Activated T-cell treated with anti-CD3 and anti-CD28 coated beads, Interleukin-2, amount 50 U/mL, for 24 hours (primary cell): ENCODE measurements around the gene BNC2.
"Not testable (repeated sequence)": the region's sequence is repeated elsewhere in the genome, so short reads cannot be mapped to it uniquely, and the experiment has no call there.

ENCODE experiments used
- DNase-seq: peaks from one replicate; pipeline ENCODE4 v3.0.0-alpha.2; 2020
- H3K27ac Mint-ChIP-seq: 2 replicates; pipeline ENCODE4 v1.8.0; 2020; ENCODE audit warnings: mild to moderate bottlenecking, mixed read lengths
- H3K27me3 Mint-ChIP-seq: 2 replicates; pipeline ENCODE4 v1.8.0; 2020; ENCODE audit warnings: mixed read lengths
- H3K36me3 Mint-ChIP-seq: 2 replicates; pipeline ENCODE4 v1.8.0; 2020; ENCODE audit warnings: low read depth, mixed read lengths
- H3K4me1 Mint-ChIP-seq: 2 replicates; pipeline ENCODE4 v1.8.0; 2020; ENCODE audit warnings: low read depth, mixed read lengths
- H3K4me3 Mint-ChIP-seq: 2 replicates; pipeline ENCODE4 v1.8.0; 2020; ENCODE audit warnings: mild to moderate bottlenecking, moderate library complexity, mixed read lengths
- H3K9me3 Mint-ChIP-seq: 2 replicates; pipeline ENCODE4 v1.8.0; 2020; ENCODE audit warnings: mixed read lengths

The BNC2 gene

GRCh38 chr9:16539626-16540025 is 330.8 kb downstream of the BNC2 start:
- not testable (repeated sequence) for H3K27ac Mint-ChIP-seq, H3K36me3 Mint-ChIP-seq, H3K4me1 Mint-ChIP-seq, H3K9me3 Mint-ChIP-seq, H3K27me3 Mint-ChIP-seq, DNase-seq, H3K4me3 Mint-ChIP-seq

DNA sequence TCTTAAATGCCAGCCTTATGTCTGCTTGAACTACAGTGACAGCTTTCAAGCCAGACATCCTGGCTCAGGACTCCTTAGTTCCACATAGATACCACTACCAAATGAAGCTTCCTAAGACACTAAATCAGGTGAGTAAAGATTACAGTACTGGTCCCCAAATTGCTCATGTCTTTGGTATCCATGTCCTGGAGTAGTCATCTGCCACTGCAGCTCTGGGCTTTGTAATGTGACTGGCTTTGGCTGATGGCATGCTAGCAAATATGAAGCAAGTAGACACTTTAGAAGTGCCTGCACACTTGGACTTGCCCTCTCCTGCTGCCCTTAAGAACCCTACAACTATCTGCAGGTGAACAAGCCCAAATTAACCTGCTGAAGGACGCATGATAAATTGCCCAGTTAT is 334.9 kb downstream of the BNC2 start:
- Mint-ChIP-seq H3K9me3 (no peaks in the 10 kb centered on the region), H3K4me1 (no peaks in the 10 kb centered on the region), H3K36me3 (no peaks in the 10 kb centered on the region)

DNA sequence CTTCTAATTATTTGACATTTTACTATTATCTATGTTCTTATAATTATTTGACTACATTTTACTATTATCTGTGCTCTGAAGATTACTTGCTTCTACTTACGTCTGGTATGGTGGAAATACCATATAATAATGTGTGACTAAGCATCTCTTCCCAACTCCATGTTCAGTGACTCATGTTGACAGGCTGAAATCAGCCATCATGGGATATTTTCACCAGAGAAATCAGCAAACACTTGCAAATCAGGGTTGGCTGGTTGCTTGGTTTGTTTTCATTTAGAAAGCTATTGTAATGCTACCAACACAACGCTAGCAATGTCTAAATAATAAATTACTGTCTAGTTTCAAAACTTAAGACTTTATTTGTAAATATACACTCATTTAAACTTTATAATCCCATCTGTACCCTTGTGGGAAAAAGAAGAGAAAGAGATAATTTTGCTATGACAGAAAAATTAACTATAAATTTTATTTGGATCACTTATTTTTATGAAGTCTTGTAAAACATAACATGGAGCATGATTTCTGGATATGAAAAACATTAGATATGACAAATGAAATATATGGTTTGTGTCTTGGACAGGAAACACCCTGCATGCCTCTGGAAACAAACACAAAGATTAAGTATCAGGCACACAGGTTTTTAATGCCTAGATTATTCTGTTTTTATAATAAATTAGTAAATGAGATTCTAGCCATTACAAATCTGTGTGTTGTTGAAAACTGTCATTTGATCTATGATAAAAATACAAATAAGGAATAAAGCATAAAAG is 337.6 kb downstream of the BNC2 start:
- no peak for DNase-seq
- H3K36me3 Mint-ChIP-seq = no peaks in the 10 kb centered on the region
- no peaks in the 10 kb centered on the region for H3K27me3 Mint-ChIP-seq
- no peak overlapping the region for H3K4me3 Mint-ChIP-seq
- no peaks in the 10 kb centered on the region for H3K4me1 Mint-ChIP-seq
- H3K9me3 Mint-ChIP-seq = no peaks in the 10 kb centered on the region
- H3K27ac Mint-ChIP-seq = no peak overlapping the region

More for the DNA sequence above, 334.9 kb downstream of the BNC2 start:
- no peak for DNase-seq
- no peak overlapping the region for H3K27ac Mint-ChIP-seq
- H3K4me3 Mint-ChIP-seq = no peak overlapping the region
- no peaks in the 10 kb centered on the region for H3K27me3 Mint-ChIP-seq

DNA sequence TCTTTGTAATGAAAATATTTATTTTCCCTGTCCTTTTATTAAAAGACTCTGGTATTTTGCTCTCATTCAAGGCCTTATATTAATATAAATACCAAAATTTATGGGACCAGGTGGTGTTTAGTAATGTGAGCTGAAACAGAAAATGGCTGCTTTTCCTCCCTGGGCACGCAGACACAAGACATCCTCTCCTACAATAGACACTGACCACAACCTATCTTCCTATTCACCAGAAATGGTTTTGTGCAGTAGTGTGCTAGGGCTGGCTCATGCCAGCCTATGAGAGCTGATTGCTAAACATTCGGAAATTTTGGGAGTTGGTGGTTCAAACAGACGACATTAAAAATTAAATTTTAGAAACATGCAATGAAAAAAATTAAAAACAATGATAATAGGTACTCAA is 338.2 kb downstream of the BNC2 start:
- no peaks in the 10 kb centered on the region for H3K27me3 Mint-ChIP-seq
- DNase-seq = no peak
- H3K9me3 Mint-ChIP-seq = no peaks in the 10 kb centered on the region
- no peak overlapping the region for H3K27ac Mint-ChIP-seq
- no peaks in the 10 kb centered on the region for H3K4me1 Mint-ChIP-seq
- no peak overlapping the region for H3K4me3 Mint-ChIP-seq
- H3K36me3 Mint-ChIP-seq = no peaks in the 10 kb centered on the region

DNA sequence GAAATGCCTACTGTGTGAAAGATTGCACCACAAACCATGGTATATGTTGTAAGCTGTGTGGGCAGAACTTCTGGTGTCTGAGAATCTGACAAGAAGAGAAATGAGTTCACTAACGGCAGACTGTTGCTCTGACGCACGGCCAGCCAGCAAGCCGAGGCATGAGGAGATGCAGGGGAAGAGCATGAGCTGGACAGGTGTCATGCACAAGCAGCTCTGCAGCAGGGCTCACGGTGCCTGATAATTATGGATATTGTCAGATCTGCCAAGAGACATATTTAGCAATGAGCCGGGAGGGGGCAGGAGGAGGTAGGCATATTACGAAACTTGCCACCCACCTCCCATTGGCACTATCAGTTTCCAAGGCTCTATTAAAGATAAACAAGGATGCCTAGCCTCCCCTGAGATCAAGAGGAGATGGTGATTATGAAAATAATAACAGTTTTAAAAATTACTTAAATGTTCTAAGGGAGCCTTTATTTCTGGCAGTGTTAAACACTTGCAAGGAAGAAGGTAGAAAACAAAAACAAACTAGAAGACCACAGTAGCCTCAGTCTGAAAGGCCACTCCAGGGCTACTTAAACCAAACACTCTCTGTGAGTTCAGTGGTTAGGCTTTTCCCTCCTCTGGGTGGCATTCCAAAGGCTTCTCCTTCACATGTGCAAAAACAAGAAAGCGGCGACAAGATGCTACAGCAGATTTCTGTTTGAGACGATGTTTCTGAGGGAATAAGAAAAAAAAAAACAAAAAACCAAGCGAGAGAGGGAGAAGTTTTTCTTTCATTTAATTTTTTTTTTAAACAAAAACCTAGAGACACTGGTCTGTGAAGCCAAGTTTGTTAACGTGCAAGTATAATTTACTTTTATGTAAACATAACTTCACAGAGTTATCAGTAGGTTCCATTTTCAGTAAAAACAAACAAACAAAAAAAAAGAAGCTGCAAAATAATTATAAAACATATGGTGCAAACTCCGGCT is 339.5 kb downstream of the BNC2 start:
- Mint-ChIP-seq H3K4me3 (no peak overlapping the region), H3K27me3 (no peaks in the 10 kb centered on the region), H3K36me3 (no peaks in the 10 kb centered on the region), H3K4me1 (no peaks in the 10 kb centered on the region), H3K9me3 (peaks cover 2% of the 10 kb centered on the region), H3K27ac (no peak overlapping the region)
- DNase-seq = no peak

GRCh38 chr9:16527573-16527972 is 342.9 kb downstream of the BNC2 start:
- Mint-ChIP-seq H3K9me3 (peaks cover 4% of the 10 kb centered on the region), H3K27ac (no peak overlapping the region), H3K36me3 (no peaks in the 10 kb centered on the region), H3K4me1 (no peaks in the 10 kb centered on the region), H3K27me3 (no peaks in the 10 kb centered on the region), H3K4me3 (no peak overlapping the region)
- no peak for DNase-seq

DNA sequence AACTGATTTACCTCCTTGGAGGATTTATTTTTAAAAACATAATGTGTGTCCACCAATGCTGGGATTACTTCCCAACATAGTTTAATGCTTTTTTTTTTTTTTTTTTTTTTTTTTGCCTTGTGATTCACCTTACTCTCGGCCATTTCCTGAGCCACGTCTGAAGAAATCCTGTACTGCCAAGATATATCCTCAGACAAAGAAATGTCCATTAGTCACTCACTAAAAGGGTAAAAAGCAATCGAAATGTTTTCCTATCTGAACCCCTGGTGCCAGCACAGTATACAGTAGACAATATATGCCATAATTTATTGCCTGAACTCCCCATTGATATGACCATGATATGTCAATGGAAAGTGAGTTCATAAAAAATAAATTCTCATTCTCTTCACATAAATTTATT is 344.1 kb downstream of the BNC2 start:
- H3K4me1 Mint-ChIP-seq = no peaks in the 10 kb centered on the region
- no peaks in the 10 kb centered on the region for H3K36me3 Mint-ChIP-seq
- H3K27me3 Mint-ChIP-seq = no peaks in the 10 kb centered on the region
- peaks cover 4% of the 10 kb centered on the region for H3K9me3 Mint-ChIP-seq
- H3K27ac Mint-ChIP-seq = no peak overlapping the region
- no peak overlapping the region for H3K4me3 Mint-ChIP-seq
- DNase-seq = no peak

DNA sequence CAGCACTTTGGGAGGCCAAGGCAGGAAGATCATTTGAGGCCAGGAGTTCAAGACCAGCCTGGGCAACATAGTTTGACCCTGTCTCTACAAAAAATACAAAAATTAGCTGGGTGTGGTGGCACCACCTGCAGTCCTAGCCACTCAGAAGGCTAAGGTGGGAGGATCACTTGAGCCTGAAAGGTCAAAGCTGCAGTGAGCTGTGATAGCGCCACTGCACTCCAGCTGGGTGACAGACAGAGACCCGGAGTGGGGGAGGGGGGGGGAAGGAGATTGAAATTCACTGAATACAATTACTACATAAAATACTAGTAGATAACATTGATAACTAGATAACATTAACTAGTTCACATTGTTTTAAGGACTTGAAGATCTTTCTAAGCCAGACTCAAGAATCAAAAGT is 345.6 kb downstream of the BNC2 start:
- Mint-ChIP-seq H3K27ac (no peak overlapping the region), H3K9me3 (peaks cover 4% of the 10 kb centered on the region), H3K4me3 (no peak overlapping the region), H3K36me3 (no peaks in the 10 kb centered on the region), H3K4me1 (no peaks in the 10 kb centered on the region), H3K27me3 (no peaks in the 10 kb centered on the region)
- no peak for DNase-seq

DNA sequence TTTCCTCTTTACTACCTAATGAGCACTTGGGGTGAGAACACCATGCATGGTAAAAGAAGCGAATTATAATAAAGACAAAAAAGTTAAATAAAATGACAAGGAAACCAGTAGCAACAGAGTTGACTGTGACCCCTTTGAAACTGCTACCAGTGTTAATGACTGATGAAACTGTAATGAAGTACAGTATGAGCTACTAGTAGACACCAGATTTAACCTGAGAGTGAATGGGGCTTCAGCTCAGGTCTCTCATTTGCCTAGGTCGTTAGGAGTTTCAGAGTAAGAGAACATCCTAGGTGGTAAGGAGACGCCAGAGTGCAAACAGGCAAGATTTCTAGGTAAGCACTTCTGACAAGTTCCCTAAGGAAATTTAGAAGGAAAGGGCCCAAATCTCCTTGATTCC is 346.4 kb downstream of the BNC2 start:
- no peak overlapping the region for H3K27ac Mint-ChIP-seq
- no peaks in the 10 kb centered on the region for H3K4me1 Mint-ChIP-seq
- DNase-seq = no peak
- H3K36me3 Mint-ChIP-seq = no peaks in the 10 kb centered on the region
- H3K4me3 Mint-ChIP-seq = no peak overlapping the region
- no peaks in the 10 kb centered on the region for H3K27me3 Mint-ChIP-seq
- H3K9me3 Mint-ChIP-seq = peaks cover 4% of the 10 kb centered on the region

GRCh38 chr9:16521868-16522411 is 348.5 kb downstream of the BNC2 start:
- peaks cover 6% of the 10 kb centered on the region for H3K9me3 Mint-ChIP-seq
- H3K4me3 Mint-ChIP-seq = no peak overlapping the region
- H3K27me3 Mint-ChIP-seq = no peaks in the 10 kb centered on the region
- no peaks in the 10 kb centered on the region for H3K4me1 Mint-ChIP-seq
- no peak overlapping the region for H3K27ac Mint-ChIP-seq
- DNase-seq = no peak
- no peaks in the 10 kb centered on the region for H3K36me3 Mint-ChIP-seq

DNA sequence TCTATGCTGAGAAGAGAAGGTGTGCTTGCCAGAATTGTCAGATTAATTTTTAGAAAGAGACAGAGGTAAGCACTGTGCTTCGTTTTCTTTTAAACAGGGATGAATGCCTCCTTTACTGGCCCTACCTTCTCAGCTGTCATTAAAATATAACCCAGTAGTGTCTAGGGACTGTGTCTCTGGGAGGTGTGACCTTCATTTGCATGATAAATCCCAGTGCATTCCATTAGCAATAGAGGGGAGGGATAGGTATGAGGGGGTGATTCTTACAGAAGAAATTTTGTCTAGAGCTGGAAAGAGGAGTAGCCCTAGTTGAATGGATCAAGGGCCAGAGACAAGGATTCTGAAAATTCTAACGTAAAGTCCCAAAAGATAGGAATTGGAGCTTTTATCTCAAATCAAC is 351.5 kb downstream of the BNC2 start:
- peaks cover 2% of the 10 kb centered on the region for H3K9me3 Mint-ChIP-seq
- H3K27me3 Mint-ChIP-seq = no peaks in the 10 kb centered on the region
- no peak overlapping the region for H3K4me3 Mint-ChIP-seq
- H3K27ac Mint-ChIP-seq = no peak overlapping the region
- no peak for DNase-seq
- no peaks in the 10 kb centered on the region for H3K4me1 Mint-ChIP-seq
- no peaks in the 10 kb centered on the region for H3K36me3 Mint-ChIP-seq

- Mint-ChIP-seq H3K4me1 (no peaks in the 10 kb centered on the region), H3K9me3 (peaks cover 2% of the 10 kb centered on the region), H3K4me3 (no peak overlapping the region), H3K36me3 (no peaks in the 10 kb centered on the region), H3K27me3 (no peaks in the 10 kb centered on the region), H3K27ac (no peak overlapping the region)
- no peak for DNase-seq
Observed at GRCh38 chr9:16516891-16517290, 353.6 kb downstream of the BNC2 start.

GRCh38 chr9:16515879-16516301 is 354.6 kb downstream of the BNC2 start:
- Mint-ChIP-seq H3K4me1 (no peaks in the 10 kb centered on the region), H3K4me3 (no peak overlapping the region), H3K27ac (no peak overlapping the region), H3K27me3 (no peaks in the 10 kb centered on the region), H3K36me3 (no peaks in the 10 kb centered on the region), H3K9me3 (peaks cover 2% of the 10 kb centered on the region)
- no peak for DNase-seq

DNA sequence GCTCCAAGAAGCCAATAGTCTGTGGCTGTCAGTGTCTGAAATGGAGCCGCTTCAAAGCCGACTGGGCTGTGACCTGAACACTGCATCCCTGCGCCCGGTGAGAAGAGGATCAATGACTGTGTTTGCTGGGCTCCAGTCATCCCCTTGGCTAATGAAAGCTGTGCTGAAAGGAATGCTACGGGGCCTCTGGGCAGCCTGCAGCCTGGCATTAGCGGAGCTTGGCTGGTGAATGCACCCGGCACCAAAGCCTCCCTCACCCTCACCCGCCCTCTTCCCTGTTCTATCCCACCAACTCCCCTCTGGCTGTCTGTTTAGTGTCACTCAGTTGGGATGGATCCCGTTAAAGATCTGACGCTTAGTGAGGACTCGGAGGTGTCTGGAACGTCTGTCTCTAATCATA is 355.3 kb downstream of the BNC2 start:
- Mint-ChIP-seq H3K9me3 (peaks cover 2% of the 10 kb centered on the region), H3K27me3 (no peaks in the 10 kb centered on the region), H3K4me3 (no peak overlapping the region), H3K27ac (no peak overlapping the region), H3K36me3 (no peaks in the 10 kb centered on the region), H3K4me1 (no peaks in the 10 kb centered on the region)
- no peak for DNase-seq

DNA sequence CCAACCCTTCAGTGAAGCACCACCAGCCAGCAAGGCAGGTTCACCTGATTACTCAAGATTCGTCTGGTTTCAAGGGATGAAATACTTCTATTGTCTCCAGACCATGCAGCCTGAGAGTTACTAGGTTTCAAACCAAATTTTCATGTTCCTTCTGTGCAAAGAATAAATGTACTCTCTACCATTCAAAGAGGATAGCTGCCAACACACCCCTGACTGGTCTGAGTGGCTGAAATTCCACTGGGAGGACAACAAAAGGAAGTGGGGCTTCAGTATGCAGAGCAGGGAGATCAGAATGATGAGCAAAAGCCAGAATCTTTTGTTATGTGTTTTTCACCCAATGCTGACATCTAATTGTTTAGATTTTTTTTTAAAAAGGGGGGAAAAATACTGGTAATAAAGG is 356.3 kb downstream of the BNC2 start:
- Mint-ChIP-seq H3K36me3 (no peaks in the 10 kb centered on the region), H3K4me1 (no peaks in the 10 kb centered on the region), H3K27ac (no peak overlapping the region), H3K4me3 (no peak overlapping the region), H3K27me3 (no peaks in the 10 kb centered on the region), H3K9me3 (peaks cover 2% of the 10 kb centered on the region)
- no peak for DNase-seq
